Activated CD4-positive, alpha-beta T cell treated with anti-CD3 and anti-CD28 coated beads, Interleukin-2, amount 50 U/mL, for 16 hours (primary cell): Measurements from ENCODE around the gene ZNFX1.

ENCODE experiments used
- DNase-seq: peaks from one replicate; pipeline ENCODE4 v3.0.0-alpha.2; 2020

ZNFX1 gene

GRCh38 chr20:49291200-49291599 is 13.3 kb upstream of the ZNFX1 start:
- no peak for DNase-seq

GRCh38 chr20:49290608-49291191 is 12.8 kb upstream of the ZNFX1 start:
- peak; percentile 34 for DNase-seq

GRCh38 chr20:49288784-49289696 is 11.2 kb upstream of the ZNFX1 start:
- DNase-seq: no peak

GRCh38 chr20:49288250-49288751 is 10.4 kb upstream of the ZNFX1 start:
- no peak for DNase-seq

- no peak for DNase-seq
These were observed 9.8 kb upstream of the ZNFX1 start for GRCh38 chr20:49287555-49288249.

GRCh38 chr20:49286689-49287551 is 9.1 kb upstream of the ZNFX1 start:
- DNase-seq: no peak

- DNase-seq: no peak
These were observed 8.1 kb upstream of the ZNFX1 start for GRCh38 chr20:49285813-49286494.

- DNase-seq: no peak
These were observed 7.4 kb upstream of the ZNFX1 start for GRCh38 chr20:49285233-49285668.

GRCh38 chr20:49284818-49285217 is 7.0 kb upstream of the ZNFX1 start:
- no peak for DNase-seq

GRCh38 chr20:49283703-49284625 is 6.1 kb upstream of the ZNFX1 start:
- DNase-seq: no peak

- no peak for DNase-seq
These were observed 5.4 kb upstream of the ZNFX1 start for GRCh38 chr20:49283176-49283702.

GRCh38 chr20:49282584-49283171 is 4.8 kb upstream of the ZNFX1 start:
- DNase-seq: no peak

GRCh38 chr20:49281913-49282467 is 4.1 kb upstream of the ZNFX1 start:
- no peak for DNase-seq

- peak; percentile 65 for DNase-seq
These were observed 3.4 kb upstream of the ZNFX1 start for GRCh38 chr20:49281059-49281912.

- no peak for DNase-seq
These were observed 2.7 kb upstream of the ZNFX1 start for GRCh38 chr20:49280463-49281058.

- peak; percentile 43 for DNase-seq
These were observed 2.0 kb upstream of the ZNFX1 start for GRCh38 chr20:49279677-49280462.
